Measurements from ENCODE around the gene ZFHX3. TPM values are rescaled to one million over a fixed set of nuclear protein-coding genes. Genes with fewer than 3 reads are reported as not detected.

ZFHX3 gene
- total and polyA plus RNA-seq, 4 donors: 1.5 to 5.9 (median 3.0) TPM

DNA sequence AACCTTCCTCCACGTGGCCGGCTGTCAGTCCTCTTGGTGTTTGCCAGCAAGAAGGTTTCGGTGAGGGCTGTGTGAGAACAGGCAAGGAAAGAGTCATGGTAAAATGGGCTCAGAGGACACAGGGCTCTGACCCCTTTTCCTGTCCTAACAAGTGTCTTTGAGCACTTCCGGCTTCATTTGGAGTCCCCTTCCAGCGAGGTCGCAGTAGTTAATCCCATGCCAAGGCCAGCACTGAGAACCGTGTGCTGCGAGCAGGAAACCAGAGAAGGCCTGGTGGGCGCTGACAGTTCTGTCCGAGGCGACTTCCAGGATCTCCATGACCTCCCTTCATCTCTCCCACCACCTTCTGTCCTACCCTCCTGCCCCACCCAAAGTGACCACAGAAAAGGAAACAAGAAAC lies 168.1 kb downstream of the ZFHX3 start:
- peaks cover 8 to 17% (median 16%) of the 10 kb centered on the region in 4 donors for H3K4me1 ChIP-seq (ENCODE audit: control insufficient read depth in 4 of 4, insufficient read depth in 4 of 4, low read length in 3 of 4)
- 81% methylated on average over 11 of the region's 11 CpGs for WGBS
- H3K9me3 ChIP-seq (ENCODE audit: control insufficient read depth in 4 of 4, low read length in 3 of 4): no peaks in the 10 kb centered on the region
- no peaks in the 10 kb centered on the region for H3K27me3 ChIP-seq (ENCODE audit: control insufficient read depth in 4 of 4, insufficient read depth in 4 of 4, low read length in 3 of 4)
- H3K36me3 ChIP-seq (ENCODE audit: control insufficient read depth in 4 of 4, insufficient read depth in 3 of 4, low read depth in 1 of 4, low read length in 3 of 4): peaks cover 0 to 4% (median 0%) of the 10 kb centered on the region in 4 donors
- TF ChIP-seq RAD21 (IDR thresholded peaks at IDR 0.05): peak in 1 of 2 donors; percentile 40
- TF ChIP-seq RXRA (IDR thresholded peaks at IDR 0.05): peak in 1 of 2 donors; percentile 48
- peak; percentile 99 for TF ChIP-seq NR2F2 (IDR thresholded peaks at IDR 0.05)
- TF ChIP-seq, protein P1, sequence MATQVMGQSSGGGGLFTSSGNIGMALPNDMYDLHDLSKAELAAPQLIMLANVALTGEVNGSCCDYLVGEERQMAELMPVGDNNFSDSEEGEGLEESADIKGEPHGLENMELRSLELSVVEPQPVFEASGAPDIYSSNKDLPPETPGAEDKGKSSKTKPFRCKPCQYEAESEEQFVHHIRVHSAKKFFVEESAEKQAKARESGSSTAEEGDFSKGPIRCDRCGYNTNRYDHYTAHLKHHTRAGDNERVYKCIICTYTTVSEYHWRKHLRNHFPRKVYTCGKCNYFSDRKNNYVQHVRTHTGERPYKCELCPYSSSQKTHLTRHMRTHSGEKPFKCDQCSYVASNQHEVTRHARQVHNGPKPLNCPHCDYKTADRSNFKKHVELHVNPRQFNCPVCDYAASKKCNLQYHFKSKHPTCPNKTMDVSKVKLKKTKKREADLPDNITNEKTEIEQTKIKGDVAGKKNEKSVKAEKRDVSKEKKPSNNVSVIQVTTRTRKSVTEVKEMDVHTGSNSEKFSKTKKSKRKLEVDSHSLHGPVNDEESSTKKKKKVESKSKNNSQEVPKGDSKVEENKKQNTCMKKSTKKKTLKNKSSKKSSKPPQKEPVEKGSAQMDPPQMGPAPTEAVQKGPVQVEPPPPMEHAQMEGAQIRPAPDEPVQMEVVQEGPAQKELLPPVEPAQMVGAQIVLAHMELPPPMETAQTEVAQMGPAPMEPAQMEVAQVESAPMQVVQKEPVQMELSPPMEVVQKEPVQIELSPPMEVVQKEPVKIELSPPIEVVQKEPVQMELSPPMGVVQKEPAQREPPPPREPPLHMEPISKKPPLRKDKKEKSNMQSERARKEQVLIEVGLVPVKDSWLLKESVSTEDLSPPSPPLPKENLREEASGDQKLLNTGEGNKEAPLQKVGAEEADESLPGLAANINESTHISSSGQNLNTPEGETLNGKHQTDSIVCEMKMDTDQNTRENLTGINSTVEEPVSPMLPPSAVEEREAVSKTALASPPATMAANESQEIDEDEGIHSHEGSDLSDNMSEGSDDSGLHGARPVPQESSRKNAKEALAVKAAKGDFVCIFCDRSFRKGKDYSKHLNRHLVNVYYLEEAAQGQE (IDR thresholded peaks at IDR 0.05): no peak
- TF ChIP-seq TAF1 (conservative IDR thresholded peaks at IDR 0.05): no peak
- TF ChIP-seq GABPA (IDR thresholded peaks at IDR 0.05 in 1 of 2, conservative IDR thresholded peaks at IDR 0.05 in 1 of 2): peak in 1 of 2 donors; percentile 32
- TF ChIP-seq SP1 (IDR thresholded peaks at IDR 0.05): peak; percentile 53
- TF ChIP-seq FOXA1 (IDR thresholded peaks at IDR 0.05): no peak
- TF ChIP-seq, protein P2, sequence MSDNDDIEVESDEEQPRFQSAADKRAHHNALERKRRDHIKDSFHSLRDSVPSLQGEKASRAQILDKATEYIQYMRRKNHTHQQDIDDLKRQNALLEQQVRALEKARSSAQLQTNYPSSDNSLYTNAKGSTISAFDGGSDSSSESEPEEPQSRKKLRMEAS (IDR thresholded peaks at IDR 0.05): no peak
- no peak for DNase-seq (ENCODE audit: low spot score)
- H3K9ac ChIP-seq (ENCODE audit: low read depth in 1 of 2, low read length in 2 of 2): no peak overlapping the region
- H3K4me3 ChIP-seq (ENCODE audit: low read depth in 1 of 3, low read length in 3 of 3): no peak overlapping the region
- H3K27ac ChIP-seq (ENCODE audit: low read depth in 1 of 2, low read length in 2 of 2): peak overlapping the region in 1 of 2 donors; percentile 20

- Histone ChIP-seq H3K27me3 (ENCODE audit: control insufficient read depth in 4 of 4, insufficient read depth in 4 of 4, low read length in 3 of 4) (no peaks in the 10 kb centered on the region), H3K27ac (ENCODE audit: low read depth in 1 of 2, low read length in 2 of 2) (peak overlapping the region; percentile 6 to 39), H3K9ac (ENCODE audit: low read depth in 1 of 2, low read length in 2 of 2) (no peak overlapping the region), H3K9me3 (ENCODE audit: control insufficient read depth in 4 of 4, low read length in 3 of 4) (no peaks in the 10 kb centered on the region), H3K4me1 (ENCODE audit: control insufficient read depth in 4 of 4, insufficient read depth in 4 of 4, low read length in 3 of 4) (peaks cover 8 to 17% (median 16%) of the 10 kb centered on the region in 4 donors), H3K36me3 (ENCODE audit: control insufficient read depth in 4 of 4, insufficient read depth in 3 of 4, low read depth in 1 of 4, low read length in 3 of 4) (no peaks in the 10 kb centered on the region), H3K4me3 (ENCODE audit: low read depth in 1 of 3, low read length in 3 of 3) (no peak overlapping the region)
- 74% methylated on average over 19 of the region's 19 CpGs for WGBS
- no peak for DNase-seq (ENCODE audit: low spot score)
- TF ChIP-seq SP1 (IDR thresholded peaks at IDR 0.05): peak; percentile 47
- TF ChIP-seq, protein P3, sequence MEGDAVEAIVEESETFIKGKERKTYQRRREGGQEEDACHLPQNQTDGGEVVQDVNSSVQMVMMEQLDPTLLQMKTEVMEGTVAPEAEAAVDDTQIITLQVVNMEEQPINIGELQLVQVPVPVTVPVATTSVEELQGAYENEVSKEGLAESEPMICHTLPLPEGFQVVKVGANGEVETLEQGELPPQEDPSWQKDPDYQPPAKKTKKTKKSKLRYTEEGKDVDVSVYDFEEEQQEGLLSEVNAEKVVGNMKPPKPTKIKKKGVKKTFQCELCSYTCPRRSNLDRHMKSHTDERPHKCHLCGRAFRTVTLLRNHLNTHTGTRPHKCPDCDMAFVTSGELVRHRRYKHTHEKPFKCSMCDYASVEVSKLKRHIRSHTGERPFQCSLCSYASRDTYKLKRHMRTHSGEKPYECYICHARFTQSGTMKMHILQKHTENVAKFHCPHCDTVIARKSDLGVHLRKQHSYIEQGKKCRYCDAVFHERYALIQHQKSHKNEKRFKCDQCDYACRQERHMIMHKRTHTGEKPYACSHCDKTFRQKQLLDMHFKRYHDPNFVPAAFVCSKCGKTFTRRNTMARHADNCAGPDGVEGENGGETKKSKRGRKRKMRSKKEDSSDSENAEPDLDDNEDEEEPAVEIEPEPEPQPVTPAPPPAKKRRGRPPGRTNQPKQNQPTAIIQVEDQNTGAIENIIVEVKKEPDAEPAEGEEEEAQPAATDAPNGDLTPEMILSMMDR (IDR thresholded peaks at IDR 0.05; ENCODE audit: low read depth, low read length, missing input control): no peak
- peak; percentile 9 for TF ChIP-seq FOXA2 (IDR thresholded peaks at IDR 0.05)
- TF ChIP-seq, protein P1 (IDR thresholded peaks at IDR 0.05): peak; percentile 24
- TF ChIP-seq ATF3 (IDR thresholded peaks at IDR 0.05): no peak
- TF ChIP-seq TAF1 (conservative IDR thresholded peaks at IDR 0.05): no peak
- TF ChIP-seq HNF4G (IDR thresholded peaks at IDR 0.05): peak; percentile 11
- peak; percentile 51 to 75 for TF ChIP-seq RXRA (IDR thresholded peaks at IDR 0.05)
- peak; percentile 80 to 81 for TF ChIP-seq HNF4A (conservative IDR thresholded peaks at IDR 0.05)
- peak; percentile 60 for TF ChIP-seq NR2F2 (IDR thresholded peaks at IDR 0.05)
- TF ChIP-seq, protein P2 (IDR thresholded peaks at IDR 0.05): peak; percentile 58
- no peak for TF ChIP-seq EGR1 (IDR thresholded peaks at IDR 0.05; ENCODE audit: low read depth in 2 of 2)
- peak; percentile 13 for TF ChIP-seq ZBTB33 (IDR thresholded peaks at IDR 0.05)
- TF ChIP-seq GABPA (IDR thresholded peaks at IDR 0.05 in 1 of 2, conservative IDR thresholded peaks at IDR 0.05 in 1 of 2): no peak
- TF ChIP-seq FOXA1 (IDR thresholded peaks at IDR 0.05): peak; percentile 21
- TF ChIP-seq YY1 (IDR thresholded peaks at IDR 0.05): peak; percentile 35
- peak; percentile 38 to 57 for TF ChIP-seq RAD21 (IDR thresholded peaks at IDR 0.05)
Measured at GRCh38 chr16:72878301-72879269, 169.3 kb downstream of the ZFHX3 start.

Data from liver (tissue), 9 donors.